ENCODE data around the gene C1orf94. TPM values are rescaled to one million over a fixed set of nuclear protein-coding genes. Genes with fewer than 3 reads are reported as not detected.

Gene C1orf94
- total and polyA plus RNA-seq, 10 of the 15 experiments (the other 5 are each of a cell fraction or from before 2014, with no cell fraction given), result not detected

GRCh38 chr1:34190692-34191091 is 14.0 kb downstream of the C1orf94 start:
- ChIA-PET RAD21 (ENCODE audit: unreplicated experiment) (no interaction called here), SMC1A (ENCODE audit: uncharacterized antibody, unreplicated experiment) (no interaction called here), CTCF (interaction anchor here (1.0 kb wide), 1 partner anchor 9 kb away, joined by 3 read pairs; no protein-coding TSS in a partner anchor), POLR2A (no interaction called here)
- Histone ChIP-seq H3K4me3 (no peak overlapping the region), H3K36me3 (ENCODE audit: control insufficient read depth in 2 of 2, insufficient read depth in 2 of 2, low read length in 1 of 2) (no peaks in the 10 kb centered on the region), H2AFZ (ENCODE audit: control insufficient read depth, low read depth, low read length) (no peak overlapping the region), H3K9ac (ENCODE audit: control insufficient read depth, insufficient read depth, low read length) (no peak overlapping the region), H3K27me3 (replicated peaks in 1 of 2; ENCODE audit: control insufficient read depth in 2 of 2, insufficient read depth in 2 of 2, low read length in 1 of 2) (0 out of 4 replicates have a peak, but pooled peaks cover 0 to 3% of the 10 kb centered on the region in 2 experiments), H3K4me1 (ENCODE audit: control insufficient read depth, insufficient read depth, low read length) (no peaks in the 10 kb centered on the region), H3K9me3 (replicated peaks; ENCODE audit: control insufficient read depth, insufficient read depth, low read length) (no peaks in the 10 kb centered on the region; the same call in 1 of the 3 replicates), H4K20me1 (ENCODE audit: control insufficient read depth, insufficient read depth) (no peaks in the 10 kb centered on the region), H3K79me2 (ENCODE audit: control insufficient read depth, insufficient read depth, low read length) (no peaks in the 10 kb centered on the region), H3K4me2 (ENCODE audit: control insufficient read depth, insufficient read depth) (no peak overlapping the region), H3K27ac (ENCODE audit: control insufficient read depth, insufficient read depth) (no peak overlapping the region)
- 0% methylated on average over 2 of the region's 2 CpGs for WGBS (ENCODE audit: insufficient coverage, insufficient replicate concordance, low lambda C conversion rate, missing lambda C conversion rate)
- ATAC-seq, result no peak
- in situ Hi-C loops (cut with MboI) (no loop called here), intact Hi-C loops (cut with micrococcal nuclease; ENCODE audit: unreplicated experiment) (no loop called here)
- BruUV-seq (replicated peaks), result no TSS peak
- no peak for FAIRE-seq
- no peak for DNase-seq (ENCODE audit: low read depth, low spot score)
- TF ChIP-seq SKIL (IDR thresholded peaks at IDR 0.05; ENCODE audit: low read depth, poor library complexity, severe bottlenecking), result no peak
- no peak for TF ChIP-seq NKRF (conservative IDR thresholded peaks at IDR 0.05)

GRCh38 chr1:34192621-34193020 is 15.9 kb downstream of the C1orf94 start:
- Histone ChIP-seq H3K27me3 (replicated peaks in 1 of 2; ENCODE audit: control insufficient read depth in 2 of 2, insufficient read depth in 2 of 2, low read length in 1 of 2) (0 out of 4 replicates have a peak, but pooled peaks cover 0 to 3% of the 10 kb centered on the region in 2 experiments), H3K36me3 (ENCODE audit: control insufficient read depth in 2 of 2, insufficient read depth in 2 of 2, low read length in 1 of 2) (no peaks in the 10 kb centered on the region), H3K79me2 (ENCODE audit: control insufficient read depth, insufficient read depth, low read length) (no peaks in the 10 kb centered on the region), H3K4me3 (no peak overlapping the region), H3K9me3 (replicated peaks; ENCODE audit: control insufficient read depth, insufficient read depth, low read length) (no peaks in the 10 kb centered on the region; the same call in 1 of the 3 replicates), H3K4me2 (ENCODE audit: control insufficient read depth, insufficient read depth) (no peak overlapping the region), H3K9ac (ENCODE audit: control insufficient read depth, insufficient read depth, low read length) (no peak overlapping the region), H3K27ac (ENCODE audit: control insufficient read depth, insufficient read depth) (no peak overlapping the region), H2AFZ (ENCODE audit: control insufficient read depth, low read depth, low read length) (no peak overlapping the region), H3K4me1 (ENCODE audit: control insufficient read depth, insufficient read depth, low read length) (no peaks in the 10 kb centered on the region), H4K20me1 (ENCODE audit: control insufficient read depth, insufficient read depth) (no peaks in the 10 kb centered on the region)
- no peak for ATAC-seq
- in situ Hi-C loops (cut with MboI) (no loop called here), intact Hi-C loops (cut with micrococcal nuclease; ENCODE audit: unreplicated experiment) (no loop called here)
- no TSS peak for BruUV-seq (replicated peaks)
- no peak for DNase-seq (ENCODE audit: low read depth, low spot score)
- FAIRE-seq, result no peak
- RAD21 ChIA-PET (ENCODE audit: unreplicated experiment), result no interaction called here
- POLR2A ChIA-PET, result no interaction called here
- SMC1A ChIA-PET (ENCODE audit: uncharacterized antibody, unreplicated experiment), result no interaction called here
- 12% methylated on average over 3 of the region's 3 CpGs for WGBS (ENCODE audit: insufficient coverage, insufficient replicate concordance, low lambda C conversion rate, missing lambda C conversion rate)
- CTCF ChIA-PET, result no interaction called here
- TF ChIP-seq FOS (IDR thresholded peaks at IDR 0.05; ENCODE audit: borderline replicate concordance, extremely low read depth, insufficient read length) (no peak), USF1 (IDR thresholded peaks at IDR 0.05; ENCODE audit: borderline replicate concordance, extremely low read length, insufficient read depth, low read depth, low read length) (no peak), STAT3 (IDR thresholded peaks at IDR 0.05; ENCODE audit: low read depth, low read length) (no peak), IKZF2 (IDR thresholded peaks at IDR 0.05) (no peak), MAX (IDR thresholded peaks at IDR 0.05; ENCODE audit: low read depth, low read length) (no peak), RELB (IDR thresholded peaks at IDR 0.05; ENCODE audit: low read depth) (no peak), SPI1 (IDR thresholded peaks at IDR 0.05; ENCODE audit: borderline replicate concordance, insufficient read depth, low read depth, low read length) (no peak), MTA2 (IDR thresholded peaks at IDR 0.05; ENCODE audit: low read depth) (no peak)

Measured in GM12878 (cell line).